A673 (cell line): ENCODE results near the gene MIEF1. TPM values are rescaled to one million over a fixed set of nuclear protein-coding genes. Genes with fewer than 3 reads are reported as not detected.
A peak's percentile ranks its signal among the peaks of the same experiment; 100 is the strongest.

Experiments used
- Bru-seq: library from RNA; stranded (reverse); fragments of 400-500 nt; gene quantifications from one replicate; lab custom pipeline; 2021; lab: Mats Ljungman, UMichigan
- BruChase-seq, 2 experiments: library from RNA; stranded (reverse); fragments of 400-500 nt; gene quantifications; one replicate each; lab custom pipeline; 2021; lab: Mats Ljungman, UMichigan
- BruUV-seq: library from RNA; stranded (reverse); fragments of 400-500 nt; replicated peaks from 2 replicates; lab custom pipeline; 2021; lab: Mats Ljungman, UMichigan
- CTCF ChIA-PET: fragments of 300-600 bp; sonication (Branson Sonifier 250); formaldehyde crosslinking; loops from one replicate; lab custom pipeline; 2022; ENCODE audit warnings: antibody characterized with exemption; lab: Charles Lee
- POLR2A ChIA-PET: fragments of 300-600 bp; sonication (Branson Sonifier 250); formaldehyde crosslinking; loops from one replicate; lab custom pipeline; 2022; ENCODE audit warnings: antibody characterized with exemption; ENCODE audit not compliant: low non-redundant PET; lab: Charles Lee
- DNase-seq: peaks from one replicate; pipeline ENCODE4 v3.0.0-alpha.2; 2015; ENCODE audit warnings: low spot score
- H3K27ac ChIP-seq: fragments of 200-600 bp; sonication (generic); 2 replicates; pipeline ENCODE4 v1.5.1; 2016; ENCODE audit warnings: mixed run types, low read depth, mild to moderate bottlenecking, mixed read lengths, antibody characterized with exemption, low read length; ENCODE audit not compliant: poor library complexity, severe bottlenecking
- H3K27me3 ChIP-seq: fragments of 200-600 bp; sonication (generic); replicated peaks from 2 replicates; pipeline ENCODE4 v1.6.1; 2017; ENCODE audit warnings: mixed run types, low read depth, mild to moderate bottlenecking, mixed read lengths, antibody characterized with exemption, low read length; ENCODE audit not compliant: insufficient read depth, poor library complexity
- H3K36me3 ChIP-seq: fragments of 200-600 bp; sonication (generic); 2 replicates; pipeline ENCODE4 v1.6.1; 2016; ENCODE audit warnings: mixed run types, mild to moderate bottlenecking, mixed read lengths, antibody characterized with exemption, low read length; ENCODE audit not compliant: insufficient read depth, poor library complexity, severe bottlenecking
- H3K4me1 ChIP-seq: fragments of 200-600 bp; sonication (generic); 2 replicates; pipeline ENCODE4 v1.6.1; 2017; ENCODE audit warnings: mixed run types, mild to moderate bottlenecking, mixed read lengths, antibody characterized with exemption, low read length; ENCODE audit not compliant: insufficient read depth, poor library complexity, severe bottlenecking
- H3K4me3 ChIP-seq: fragments of 200-600 bp; sonication (generic); 2 replicates; pipeline ENCODE4 v1.5.1; 2016; ENCODE audit warnings: low read depth, mixed run types, mild to moderate bottlenecking, mixed read lengths, low read length; ENCODE audit not compliant: poor library complexity, severe bottlenecking
- H3K9me3 ChIP-seq: fragments of 200-600 bp; sonication (generic); 2 replicates; pipeline ENCODE4 v1.6.1; 2016; ENCODE audit warnings: mixed run types, low read depth, mild to moderate bottlenecking, mixed read lengths, antibody characterized with exemption, low read length; ENCODE audit not compliant: poor library complexity, severe bottlenecking
- CTCF ChIP-seq: fragments of 300-800, 200-600 bp; sonication (generic); conservative IDR thresholded peaks from 2 replicates; pipeline ENCODE4 v1.5.1; 2017; ENCODE audit warnings: low read depth, mild to moderate bottlenecking, antibody characterized with exemption, low read length, moderate library complexity, mixed read lengths
- EZH2 ChIP-seq: fragments of 200-600 bp; sonication (generic); IDR thresholded peaks from 2 replicates; pipeline ENCODE4 v1.6.1; 2017; ENCODE audit warnings: borderline replicate concordance, low read depth, mild to moderate bottlenecking, mixed read lengths, antibody characterized with exemption, low read length; ENCODE audit not compliant: poor library complexity, severe bottlenecking
- intact Hi-C: fragments of 100-400 bp; cut with micrococcal nuclease; formaldehyde crosslinking; loops from one replicate; pipeline ENCODE4 v1.10.0; 2022; ENCODE audit not compliant: unreplicated experiment
- long read RNA-seq: library from polyadenylated mRNA; stranded (forward); transcript quantifications from one replicate; pipeline ENCODE4 v2.0.0, GENCODE V29; 2022
- total RNA-seq: library from RNA; stranded (reverse); gene quantifications from 2 replicates; pipeline ENCODE4 v1.2.3, GENCODE V29; 2021

Gene MIEF1
- total RNA-seq (47.1 and 55.1 TPM in 2 replicates), Bru-seq, nascent RNA (percentile 79 among the genes with signal in this experiment), BruChase-seq, experiment 1, labeled RNA remaining after a 2-hour chase (percentile 94 among the genes with signal in this experiment), BruChase-seq, experiment 2, labeled RNA remaining after a 6-hour chase (percentile 95 among the genes with signal in this experiment)
- long read RNA-seq, full-length matches to known transcripts: 27 of 74 reads
- long read RNA-seq, partial matches to known transcripts: 40 of 74 reads
- long read RNA-seq, other reads (novel, unspliced or antisense): 7 of 74 reads

DNA sequence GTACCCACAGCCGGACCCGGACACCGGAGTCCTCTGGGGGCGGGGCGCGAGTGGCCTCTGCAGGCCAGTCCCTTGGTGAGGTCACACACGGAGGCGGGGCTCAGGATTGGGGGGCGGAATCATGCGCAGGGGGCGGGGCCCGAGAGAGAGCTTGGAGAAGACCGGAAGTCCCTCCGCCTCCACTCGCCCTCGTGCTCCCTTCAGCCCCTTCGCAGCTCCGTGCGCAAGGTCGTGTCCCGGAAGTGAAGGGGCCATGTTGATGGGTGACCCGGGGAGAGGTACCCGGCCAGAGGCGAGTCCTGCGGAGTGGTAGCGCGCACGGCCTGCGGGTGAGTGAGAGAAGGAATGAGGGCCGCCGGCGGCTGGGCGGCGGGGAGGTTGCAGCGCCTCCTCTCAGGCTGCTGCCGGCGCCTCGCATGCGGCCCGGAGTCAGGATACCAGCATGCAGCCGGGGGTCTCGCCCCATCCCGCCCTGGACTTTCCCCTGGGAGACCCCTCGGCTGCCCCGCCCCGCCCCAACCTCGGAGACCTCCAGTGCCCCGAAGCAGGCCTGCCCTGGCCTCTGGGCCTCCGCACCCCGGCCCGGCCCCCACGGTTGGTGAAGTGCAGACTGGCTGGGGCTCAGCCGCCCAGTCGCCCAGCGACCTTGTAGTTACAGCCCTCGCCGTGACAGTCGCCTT is at the start of gene MIEF1:
TSS of gene MIEF1 (plus strand) at position 182 of the 680 bp plus-strand sequence. CDS start 9,005 bp downstream, outside the sequence.
- no TSS peak for BruUV-seq
- H3K27me3 ChIP-seq: no peaks in the 10 kb centered on the region
- intact Hi-C loops: loop anchor here (1.0 kb wide), 1 partner anchor 18 kb away; the partner anchor contains the start of gene ATF4
- H3K36me3 ChIP-seq: peaks cover 32% of the 10 kb centered on the region
- ChIA-PET POLR2A (interaction anchor here (0.6 to 1.0 kb wide), 2 partner anchors 21 to 30 kb away, joined by 3 to 5 read pairs; no protein-coding TSS in a partner anchor), CTCF (interaction anchor here (0.6 to 1.0 kb wide), 5 partner anchors 8 to 103 kb away, joined by 3 to 5 read pairs (median 4); partner anchors contain the start of gene TAB1)
- peak; percentile 28; the same call in 1 of the 2 replicates for TF ChIP-seq CTCF
- no peak for TF ChIP-seq EZH2
- peaks cover 27% of the 10 kb centered on the region for H3K4me1 ChIP-seq
- peak; percentile 95 for DNase-seq
- H3K4me3 ChIP-seq: peak within 1 kb of the TSS; percentile 82
- H3K27ac ChIP-seq: peak within 1 kb of the TSS; percentile 69
- no peaks in the 10 kb centered on the region for H3K9me3 ChIP-seq

- POLR2A ChIA-PET: no interaction called here
Observed at GRCh38 chr22:39452740-39453040, 49.4 kb upstream of the MIEF1 start.

More at GRCh38 chr22:39452740-39453040, 49.4 kb upstream of the MIEF1 start:
- no TSS peak for BruUV-seq
- CTCF ChIA-PET: interaction anchor here (0.6 kb wide), 1 partner anchor 50 kb away, joined by 3 read pairs; the partner anchor contains the start of gene MIEF1
- Histone ChIP-seq H3K4me1 (peaks cover 11% of the 10 kb centered on the region), H3K27me3 (no peaks in the 10 kb centered on the region), H3K9me3 (no peaks in the 10 kb centered on the region), H3K4me3 (no peak overlapping the region), H3K36me3 (no peaks in the 10 kb centered on the region), H3K27ac (no peak overlapping the region)
- DNase-seq: no peak
- intact Hi-C loops: no loop called here
- no peak for TF ChIP-seq CTCF
- no peak for TF ChIP-seq EZH2
